GM21515 (cell line): ENCODE data around the gene CWC27.

Experiments
- ATAC-seq: cut with Tn5 transposase; IDR thresholded peaks from one replicate; pipeline ENCODE4 v1.9.1; 2021; ENCODE audit not compliant: unreplicated experiment

The CWC27 gene

DNA sequence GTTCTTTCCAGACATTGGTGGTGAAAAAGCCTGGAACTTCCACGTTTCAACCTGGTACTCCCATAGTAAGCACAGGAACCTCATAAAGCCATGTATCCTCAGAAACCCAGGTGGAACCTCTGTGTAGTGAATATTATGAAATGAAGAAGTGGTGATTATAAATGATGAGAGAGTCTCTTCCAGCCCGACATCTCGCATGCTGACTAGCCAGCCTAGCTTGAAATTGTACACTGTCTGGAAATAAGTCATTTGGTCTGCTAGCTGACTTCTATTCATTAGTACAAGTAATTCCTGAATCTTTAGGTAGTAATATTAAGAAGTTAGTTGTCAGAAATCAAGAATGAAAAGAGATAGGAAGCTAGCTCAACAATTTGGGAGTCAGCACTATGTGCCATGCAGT is 203.3 kb downstream of the CWC27 start:
- no peak for ATAC-seq

DNA sequence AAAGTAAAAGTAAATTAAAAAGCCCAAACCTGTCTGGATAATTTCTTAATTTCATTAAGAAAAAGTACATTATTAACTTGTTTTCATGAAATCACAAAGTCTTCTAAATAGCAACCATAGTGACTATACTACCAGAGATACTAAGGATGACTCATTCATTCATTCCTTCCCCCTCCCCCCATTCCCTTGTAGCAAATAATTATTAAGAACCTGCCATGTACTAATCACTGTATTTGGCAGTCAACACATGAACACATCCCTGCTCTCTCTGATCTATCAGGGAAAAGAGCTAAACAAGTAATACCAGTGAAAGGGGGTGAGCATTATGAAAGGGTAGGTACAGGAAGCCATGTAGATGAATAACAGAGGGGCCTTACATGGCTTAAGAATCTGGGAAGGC is 203.9 kb downstream of the CWC27 start:
- no peak for ATAC-seq

- ATAC-seq = no peak
Measured at GRCh38 chr5:64973215-64973614, 204.5 kb downstream of the CWC27 start.

GRCh38 chr5:64977779-64978178 is 209.0 kb downstream of the CWC27 start:
- no peak for ATAC-seq

DNA sequence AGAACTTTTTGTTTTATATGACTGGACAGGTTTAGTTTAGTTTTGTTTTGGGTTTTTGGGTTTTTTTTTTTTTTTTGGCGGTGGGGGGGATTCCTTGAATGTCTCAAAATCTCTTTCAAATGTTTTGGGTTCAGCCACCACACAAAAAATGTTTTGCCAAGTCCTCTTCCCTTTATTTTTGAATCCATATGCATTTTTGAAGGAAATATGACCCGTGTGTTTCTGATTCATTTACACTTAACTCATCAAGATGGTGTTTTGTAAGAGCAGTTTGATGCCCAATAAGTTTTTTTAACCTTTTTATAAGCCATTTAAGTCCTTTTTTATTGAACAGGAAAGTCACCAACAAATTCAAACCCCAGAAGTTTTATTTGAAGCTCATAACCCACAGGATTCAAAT is 209.8 kb downstream of the CWC27 start:
- no peak for ATAC-seq

DNA sequence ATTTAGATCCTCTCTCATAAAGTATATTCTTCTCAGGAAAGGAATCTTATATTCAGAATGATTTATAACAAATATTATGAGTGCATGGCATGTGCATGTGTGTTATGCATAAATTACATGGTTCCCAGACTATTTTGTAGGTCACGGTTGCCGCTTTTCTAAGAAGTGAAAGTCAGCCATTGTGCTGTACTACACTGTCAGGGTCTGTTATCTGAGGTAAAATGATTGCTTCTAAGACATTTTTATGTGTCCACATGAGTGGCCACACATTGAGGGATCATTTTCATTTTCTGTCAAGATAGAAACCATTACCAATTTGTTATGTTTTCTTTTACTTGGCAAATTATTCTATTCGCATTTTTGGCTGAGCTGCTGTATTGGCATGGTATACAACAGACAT is 210.8 kb downstream of the CWC27 start:
- ATAC-seq = no peak

- ATAC-seq = no peak
Measured at GRCh38 chr5:64980176-64980575, 211.4 kb downstream of the CWC27 start.

DNA sequence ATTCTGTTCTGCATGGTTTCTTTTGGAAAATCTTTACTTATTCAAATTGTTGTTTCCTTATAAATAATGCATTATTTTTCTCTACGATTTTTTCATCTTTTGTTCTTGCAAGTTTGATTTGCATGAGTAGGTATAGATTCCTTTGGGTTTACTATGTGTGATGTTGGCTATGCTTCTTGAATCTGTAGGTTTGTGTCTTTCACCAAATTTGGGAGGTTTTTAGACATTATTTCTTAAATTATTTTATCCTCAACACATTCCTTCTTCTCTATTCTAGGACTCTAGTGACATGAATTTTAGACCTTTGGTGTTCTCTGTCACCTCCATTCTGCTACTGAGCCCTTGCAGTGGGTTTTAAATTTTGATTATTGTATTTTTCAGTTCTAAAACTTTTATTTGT is 219.0 kb downstream of the CWC27 start:
- no peak for ATAC-seq

DNA sequence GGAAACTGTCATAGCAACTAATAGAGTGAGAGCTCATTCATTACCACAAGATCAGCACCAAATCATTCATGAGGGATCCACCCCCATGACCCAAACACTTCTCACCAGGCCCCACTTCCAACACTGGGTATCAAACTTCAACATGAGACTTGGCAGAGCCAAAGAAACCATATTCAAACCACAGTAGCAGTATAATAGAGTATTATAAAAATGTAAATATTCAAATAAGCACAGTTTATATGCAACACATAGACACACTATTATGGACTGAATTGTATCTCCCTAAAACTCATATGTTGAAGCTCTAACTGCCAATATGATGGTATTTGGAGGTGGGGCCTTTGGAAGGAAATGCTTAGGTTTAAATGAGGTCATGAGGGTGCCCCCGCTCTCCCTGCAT is 240.5 kb downstream of the CWC27 start:
- ATAC-seq = no peak

DNA sequence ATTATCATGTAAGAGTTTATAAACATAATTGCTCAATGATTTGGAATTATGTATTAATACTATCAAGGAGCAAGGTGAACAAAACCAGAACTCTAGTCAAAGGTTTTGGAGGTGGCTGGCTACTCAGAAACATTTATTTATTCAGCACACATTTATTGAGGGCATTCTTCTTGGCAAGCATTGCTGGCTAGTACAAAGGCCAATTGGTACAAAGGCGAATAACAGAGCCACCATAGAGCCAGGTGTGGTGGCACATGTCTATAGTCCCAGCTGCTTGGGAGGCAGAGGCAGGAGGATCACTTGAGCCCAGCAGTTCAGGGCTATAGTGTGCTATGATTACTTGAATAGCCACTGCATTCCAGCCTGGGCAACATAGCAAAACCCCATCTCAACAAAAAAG is 242.1 kb downstream of the CWC27 start:
- no peak for ATAC-seq

GRCh38 chr5:65012301-65012892 is 243.7 kb downstream of the CWC27 start:
- ATAC-seq = no peak

- ATAC-seq = no peak
Measured at GRCh38 chr5:65013166-65013565, 244.4 kb downstream of the CWC27 start.

DNA sequence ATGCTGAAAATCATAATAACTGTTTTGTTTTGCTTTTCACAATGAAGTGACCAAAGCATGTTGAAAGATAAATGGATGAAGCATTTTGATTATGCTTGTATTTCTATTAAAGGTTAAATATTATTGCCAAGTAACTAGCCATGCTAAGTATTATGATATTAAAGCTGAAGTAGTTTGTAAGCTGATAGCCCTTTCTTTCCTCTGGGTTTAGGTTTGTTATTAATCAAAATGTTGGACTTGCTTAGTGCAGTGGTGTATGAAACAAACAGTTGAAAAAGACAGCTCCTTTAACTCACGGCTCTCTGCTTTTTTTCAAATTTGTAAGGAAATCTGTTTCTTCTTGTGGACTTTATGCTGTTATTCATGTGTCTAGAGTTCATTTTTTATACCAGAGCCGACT is 246.0 kb downstream of the CWC27 start:
- no peak for ATAC-seq

GRCh38 chr5:65015767-65016166 is 247.0 kb downstream of the CWC27 start:
- no peak for ATAC-seq

DNA sequence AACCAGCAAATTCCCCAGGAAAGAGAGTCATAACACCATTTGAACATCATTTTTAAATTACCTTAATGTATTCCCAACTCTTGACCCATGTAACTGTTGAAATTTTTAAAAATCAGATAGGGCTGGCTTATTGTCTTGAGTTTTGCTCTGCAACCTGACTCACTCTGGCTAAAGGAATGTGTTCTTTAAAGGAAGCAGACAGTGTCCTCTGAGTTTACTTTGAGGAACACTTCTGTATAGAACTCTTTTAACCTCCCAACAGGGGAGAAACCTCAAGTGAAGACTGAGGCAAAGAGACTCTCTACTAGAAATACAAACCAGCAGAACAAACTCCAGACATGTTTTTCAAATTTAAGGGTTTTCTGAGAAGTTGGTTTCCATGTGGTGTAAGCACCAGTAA is 248.9 kb downstream of the CWC27 start:
- ATAC-seq = no peak

DNA sequence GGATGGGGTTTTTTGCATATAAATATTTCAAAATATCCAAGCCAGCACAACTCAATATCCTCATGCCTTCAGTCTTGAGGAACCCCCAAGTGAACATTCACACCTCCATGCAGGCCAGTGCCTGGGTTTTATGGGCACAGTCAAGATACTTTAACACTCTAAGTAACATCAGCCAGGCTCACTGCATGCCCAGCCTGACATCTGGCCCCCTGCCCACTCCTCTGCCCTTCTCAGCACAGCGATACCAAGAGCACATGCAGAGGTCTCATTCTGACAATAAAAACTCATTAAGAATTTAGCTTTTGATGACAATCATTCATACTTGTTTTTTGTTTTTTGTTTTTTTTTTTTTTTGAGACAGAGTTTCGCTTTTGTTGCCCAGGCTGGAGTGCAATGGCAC is 250.0 kb downstream of the CWC27 start:
- no peak for ATAC-seq

DNA sequence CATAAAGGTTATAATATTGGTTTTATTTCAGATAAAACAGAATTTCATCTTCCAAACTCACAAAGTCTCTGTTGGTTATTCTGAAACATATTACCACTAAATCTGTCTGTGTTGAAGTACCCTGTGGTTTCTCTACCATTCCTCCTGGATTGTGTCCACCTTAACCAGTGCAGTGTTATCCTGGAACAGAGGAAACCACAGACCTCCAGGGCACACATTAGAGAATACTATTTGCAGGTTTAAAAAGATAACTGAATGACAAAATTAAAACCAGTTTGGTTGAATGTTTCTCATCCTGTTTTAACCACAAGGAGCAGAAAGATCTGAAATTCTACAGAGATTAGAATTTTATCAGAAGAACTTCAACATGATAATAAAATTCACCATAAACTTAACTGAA is 251.8 kb downstream of the CWC27 start:
- no peak for ATAC-seq

- ATAC-seq = peak; percentile 62
Measured at GRCh38 chr5:65021527-65022226, 252.9 kb downstream of the CWC27 start.

- ATAC-seq = no peak
Measured at GRCh38 chr5:65022932-65023331, 254.2 kb downstream of the CWC27 start.

GRCh38 chr5:65024681-65025080 is 256.0 kb downstream of the CWC27 start:
- no peak for ATAC-seq

DNA sequence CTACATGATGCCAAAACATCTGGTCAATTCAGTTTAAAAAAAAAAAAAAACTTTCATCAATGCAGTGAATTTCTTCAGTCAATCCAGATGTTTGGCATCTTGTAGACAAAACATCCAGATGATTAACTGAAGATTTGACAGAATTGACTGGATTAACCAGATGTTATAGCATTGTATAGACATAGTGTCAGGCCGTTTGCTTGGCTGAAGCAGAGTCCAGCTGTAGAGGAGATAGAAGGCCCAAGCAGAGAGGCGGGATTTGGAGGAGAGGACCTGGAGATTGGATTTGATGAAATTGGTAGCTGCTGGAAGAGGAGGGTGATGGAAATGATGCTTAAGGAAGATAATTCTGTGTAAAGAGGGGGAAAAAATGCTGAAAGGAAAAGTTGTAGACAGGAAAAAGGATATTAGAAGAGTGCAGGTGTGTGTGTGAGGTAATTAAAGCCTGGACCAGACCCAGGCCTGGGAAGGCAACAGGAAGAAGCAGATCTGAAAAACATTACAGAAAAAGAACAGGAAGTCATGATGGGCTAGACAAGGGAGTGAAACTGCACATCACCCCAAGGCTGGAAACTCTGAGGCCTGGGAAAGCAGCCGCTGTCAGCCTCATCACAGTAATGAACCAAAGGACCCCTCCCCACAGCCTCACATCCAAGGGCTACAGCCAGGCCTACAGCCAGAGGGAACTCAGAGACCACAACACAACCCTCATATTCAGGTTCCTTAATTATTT is 258.3 kb downstream of the CWC27 start:
- peak; percentile 65 for ATAC-seq

DNA sequence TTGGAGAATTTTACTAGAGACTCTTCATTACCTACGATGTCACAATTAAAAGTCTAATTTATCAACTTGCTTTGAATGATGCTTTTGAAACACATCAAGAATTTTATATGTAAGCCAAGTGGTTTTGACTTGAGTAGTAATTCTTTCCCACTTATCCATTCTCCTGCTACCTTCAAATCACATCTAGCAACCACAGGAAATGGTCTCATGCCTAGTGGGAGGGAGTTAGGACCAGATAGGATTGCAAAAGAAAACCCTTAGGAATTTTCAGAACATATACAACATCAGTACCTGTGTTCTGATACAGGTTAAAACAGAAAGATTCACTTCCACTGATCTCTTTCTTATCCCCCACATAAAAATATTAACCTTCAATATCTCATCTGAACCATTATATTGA is 260.4 kb downstream of the CWC27 start:
- ATAC-seq = no peak
